ENCODE measurements around the gene AMDHD2. TPM values are rescaled to one million over a fixed set of nuclear protein-coding genes. Genes with fewer than 3 reads are reported as not detected.
"Not testable (repeated sequence)": the region's sequence is repeated elsewhere in the genome, so short reads cannot be mapped to it uniquely, and the experiment has no call there.

Gene AMDHD2
- total RNA-seq, 1 experiment from 2014 or later = 25.9 TPM

DNA sequence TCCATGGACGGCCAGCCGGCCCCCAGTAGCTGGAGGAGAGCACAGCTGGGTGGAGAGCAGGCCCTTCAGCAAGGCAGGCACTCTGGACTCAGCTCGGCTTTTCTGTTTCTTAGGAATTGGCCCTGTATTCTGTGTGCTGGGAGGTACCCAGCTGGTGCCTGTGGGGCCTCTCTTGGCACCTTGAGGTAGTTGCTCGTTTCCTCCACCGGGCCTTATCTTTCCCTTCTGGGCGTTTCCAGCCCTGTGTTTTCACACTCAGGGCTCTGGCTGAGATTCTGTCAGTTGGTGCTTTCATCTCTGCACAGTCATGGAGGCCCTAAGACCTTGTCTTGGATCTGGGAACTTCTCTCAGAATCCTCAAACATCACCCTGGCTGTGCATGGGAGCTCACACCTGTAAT, 47.3 kb downstream of the AMDHD2 start:
- H3K4me3 ChIP-seq, H3K27me3 ChIP-seq, H3K36me3 ChIP-seq: not testable (repeated sequence)

DNA sequence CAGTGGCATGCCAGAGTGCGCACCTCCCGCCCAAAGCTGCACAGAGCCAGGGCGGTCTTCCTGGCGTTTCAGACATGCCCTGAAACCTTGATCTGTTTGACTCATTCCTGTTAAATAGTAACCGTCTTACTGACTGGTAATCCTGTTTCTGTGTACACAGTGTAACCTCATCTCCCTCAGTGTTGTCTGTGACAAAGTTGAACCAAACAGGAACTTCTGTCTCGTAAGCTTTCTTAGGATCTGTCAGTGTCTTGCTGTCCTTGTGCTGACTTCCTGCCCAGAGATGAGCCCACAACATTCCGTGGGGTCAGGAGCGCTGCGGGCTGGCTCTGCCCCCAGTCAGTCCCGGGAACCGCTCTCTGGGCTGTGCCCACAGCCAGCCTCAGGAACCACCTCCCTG, 48.4 kb downstream of the AMDHD2 start:
- not testable (repeated sequence) for H3K36me3 ChIP-seq, DNase-seq, H3K4me3 ChIP-seq, H3K9me3 ChIP-seq, H3K27me3 ChIP-seq

More for the DNA sequence above, 47.3 kb downstream of the AMDHD2 start:
- H3K9me3 ChIP-seq, DNase-seq: not testable (repeated sequence)

DNA sequence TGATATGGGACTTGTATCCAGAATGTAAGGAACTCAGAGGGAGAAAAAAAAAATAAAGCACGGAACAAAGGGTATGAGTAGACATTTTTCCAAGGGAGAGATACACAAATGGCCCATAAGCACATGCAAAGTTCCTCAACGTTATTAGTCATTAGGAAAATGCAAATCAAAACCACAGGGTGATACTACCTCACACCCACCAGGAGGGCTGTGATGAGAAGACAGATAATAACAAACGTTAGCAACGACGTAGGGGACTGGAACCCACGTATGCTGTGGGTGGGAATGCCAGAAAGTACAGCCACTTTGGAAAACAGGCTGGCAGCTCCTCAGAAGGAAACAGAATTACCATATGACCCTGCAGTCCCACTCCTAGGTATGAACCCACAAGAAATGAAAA, 52.5 kb downstream of the AMDHD2 start:
- not testable (repeated sequence) for H3K27me3 ChIP-seq, H3K4me3 ChIP-seq, H3K9me3 ChIP-seq, H3K36me3 ChIP-seq, DNase-seq

GRCh38 chr16:2575839-2576238, 55.7 kb downstream of the AMDHD2 start:
- not testable (repeated sequence) for H3K9me3 ChIP-seq, H3K4me3 ChIP-seq, DNase-seq, H3K36me3 ChIP-seq, H3K27me3 ChIP-seq

GRCh38 chr16:2577044-2577443, 56.9 kb downstream of the AMDHD2 start:
- DNase-seq, H3K36me3 ChIP-seq, H3K27me3 ChIP-seq, H3K4me3 ChIP-seq, H3K9me3 ChIP-seq: not testable (repeated sequence)

DNA sequence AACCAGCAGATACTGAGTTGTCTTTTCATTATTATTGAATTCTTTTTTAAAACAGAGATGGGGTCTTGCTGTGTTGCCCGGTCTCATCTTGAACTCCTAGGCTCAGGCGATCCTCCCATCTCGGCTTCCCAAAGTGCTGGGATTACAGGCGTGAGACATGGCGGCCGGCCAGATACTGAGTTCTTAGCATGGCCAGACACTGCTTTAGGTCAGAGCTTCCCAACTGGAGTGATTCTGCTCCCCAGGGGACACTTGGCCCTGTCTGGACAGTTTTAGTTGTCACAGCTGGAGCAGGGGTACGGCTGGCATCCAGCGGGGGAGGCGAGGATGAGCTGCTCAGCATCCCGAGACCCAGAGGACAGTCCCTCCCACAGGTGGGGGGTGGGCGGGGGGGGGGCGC, 58.7 kb downstream of the AMDHD2 start:
- not testable (repeated sequence) for DNase-seq, H3K4me3 ChIP-seq, H3K9me3 ChIP-seq, H3K36me3 ChIP-seq, H3K27me3 ChIP-seq

DNA sequence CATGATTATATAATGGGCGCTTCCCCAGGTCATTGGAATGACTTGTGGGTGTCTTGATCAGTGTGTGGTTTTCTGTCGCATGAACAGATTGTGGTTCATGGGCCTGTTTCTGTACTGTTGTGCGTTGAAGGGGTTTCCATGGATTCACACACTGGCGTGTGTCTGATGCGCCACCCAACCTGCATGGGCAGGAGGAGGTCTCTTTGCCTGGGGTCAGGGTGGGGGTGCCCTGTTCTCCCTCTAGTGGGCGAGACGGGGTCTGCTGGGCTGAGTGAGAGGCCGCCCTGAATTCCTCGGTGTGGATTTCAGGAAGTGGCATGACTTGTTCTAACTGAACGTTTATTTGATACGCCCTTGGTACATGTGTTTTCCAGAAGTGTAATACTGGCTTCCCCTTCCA, 60.0 kb downstream of the AMDHD2 start:
- not testable (repeated sequence) for H3K9me3 ChIP-seq, H3K4me3 ChIP-seq, H3K36me3 ChIP-seq, H3K27me3 ChIP-seq, DNase-seq

GRCh38 chr16:2580818-2581217, 60.6 kb downstream of the AMDHD2 start:
- H3K27me3 ChIP-seq, H3K9me3 ChIP-seq, H3K36me3 ChIP-seq, H3K4me3 ChIP-seq, DNase-seq: not testable (repeated sequence)

Other genes with a start within 250 kb of the AMDHD2 start
- 1.1 and 5.1 TPM in 2 replicates for gene ABCA3, start 179.6 kb upstream of the AMDHD2 start, total RNA-seq (2014; rRNA removed; shearing (Covaris generic); ENCODE audit: low replicate concordance)
- 33.3 and 35.9 TPM in 2 replicates for gene CCNF, start 90.9 kb upstream of the AMDHD2 start, total RNA-seq (2014; rRNA removed; shearing (Covaris generic); ENCODE audit: low replicate concordance)
- 32.3 and 38.6 TPM in 2 replicates for gene TEDC2, start 60.3 kb upstream of the AMDHD2 start, total RNA-seq (2014; rRNA removed; shearing (Covaris generic); ENCODE audit: low replicate concordance)
- not detected in 2 replicates for gene NTN3, start 49.1 kb upstream of the AMDHD2 start, total RNA-seq (2014; rRNA removed; shearing (Covaris generic); ENCODE audit: low replicate concordance)
- 12.9 and 14.8 TPM in 2 replicates for gene TBC1D24, start 45.2 kb upstream of the AMDHD2 start, total RNA-seq (2014; rRNA removed; shearing (Covaris generic); ENCODE audit: low replicate concordance)
- gene ATP6V0C, start 6.4 kb upstream of the AMDHD2 start, total RNA-seq (2014; rRNA removed; shearing (Covaris generic); ENCODE audit: low replicate concordance) = 15.0 and 19.4 TPM in 2 replicates
- gene CEMP1, start 11.0 kb downstream of the AMDHD2 start, total RNA-seq (2014; rRNA removed; shearing (Covaris generic); ENCODE audit: low replicate concordance) = not detected in 2 replicates
- 6.6 and 7.6 TPM in 2 replicates for gene PDPK1, start 17.6 kb downstream of the AMDHD2 start, total RNA-seq (2014; rRNA removed; shearing (Covaris generic); ENCODE audit: low replicate concordance)
- 49.6 and 71.6 TPM in 2 replicates for gene KCTD5, start 162.2 kb downstream of the AMDHD2 start, total RNA-seq (2014; rRNA removed; shearing (Covaris generic); ENCODE audit: low replicate concordance)
- 0.22 and 1.7 TPM in 2 replicates for gene PRSS27, start 199.9 kb downstream of the AMDHD2 start, total RNA-seq (2014; rRNA removed; shearing (Covaris generic); ENCODE audit: low replicate concordance)
- 11.2 and 21.1 TPM in 2 replicates for gene SRRM2, start 232.3 kb downstream of the AMDHD2 start, total RNA-seq (2014; rRNA removed; shearing (Covaris generic); ENCODE audit: low replicate concordance)

Data from MG63 (cell line).